ENCODE measurements around the gene EEF1AKMT3. TPM values are rescaled to one million over a fixed set of nuclear protein-coding genes. Genes with fewer than 3 reads are reported as not detected.

Gene EEF1AKMT3
- polyA plus RNA-seq, 1 donor (not counting 4 experiments of a cell fraction or from before 2014, with no cell fraction given) = 7.7 TPM

GRCh38 chr12:57760347-57760982 is 11.9 kb upstream of the EEF1AKMT3 start:
- no peaks in the 10 kb centered on the region for H3K9me1 ChIP-seq (ENCODE audit: control insufficient read depth, extremely low read depth, insufficient read depth, low read length)
- H4K20me1 ChIP-seq (ENCODE audit: control insufficient read depth, extremely low read depth, insufficient read depth, low read length) = peaks cover 7% of the 10 kb centered on the region
- peaks cover 30% of the 10 kb centered on the region for H3K4me1 ChIP-seq (ENCODE audit: control insufficient read depth, extremely low read depth, insufficient read depth, low read length)
- no peak overlapping the region for H3K4me3 ChIP-seq (ENCODE audit: control insufficient read depth in 2 of 3, extremely low read depth in 1 of 3, insufficient read depth in 2 of 3, low read depth in 1 of 3, low read length in 3 of 3)
- peaks cover 30% of the 10 kb centered on the region for H3K79me2 ChIP-seq (ENCODE audit: control insufficient read depth, insufficient read depth, low read length)
- no peaks in the 10 kb centered on the region for H3K27me3 ChIP-seq (ENCODE audit: control insufficient read depth, extremely low read depth, insufficient read depth, low read length)
- H2AFZ ChIP-seq (ENCODE audit: control insufficient read depth, low read length) = no peak overlapping the region
- TF ChIP-seq CTCF (optimal IDR thresholded peaks at IDR 0.05 in 1 of 3, IDR thresholded peaks at IDR 0.05 in 1 of 3, conservative IDR thresholded peaks at IDR 0.05 in 1 of 3; ENCODE audit: extremely low read depth in 1 of 3, insufficient read depth in 2 of 3, low read length in 3 of 3) (no peak), EZH2 (IDR thresholded peaks at IDR 0.05; ENCODE audit: low read length) (no peak)
- H3K9me3 ChIP-seq (ENCODE audit: control insufficient read depth, low read depth, low read length) = no peaks in the 10 kb centered on the region
- no peak for FAIRE-seq
- no peak overlapping the region for H3K9ac ChIP-seq (ENCODE audit: control insufficient read depth, extremely low read depth, insufficient read depth, low read length)
- no peak overlapping the region for H3K4me2 ChIP-seq (ENCODE audit: control insufficient read depth, extremely low read depth, insufficient read depth, low read depth, low read length)
- DNase-seq (ENCODE audit: low read depth, low spot score) = no peak
- dilution Hi-C loops (cut with MboI; ENCODE audit: extremely low pct_ligation_motif_present, low sequenced_read_pairs) = no loop called here
- peaks cover 35 to 55% of the 10 kb centered on the region in 2 experiments for H3K36me3 ChIP-seq (ENCODE audit: control insufficient read depth in 2 of 2, extremely low read depth in 1 of 2, insufficient read depth in 2 of 2, low read length in 2 of 2)
- no peak overlapping the region for H3K27ac ChIP-seq (ENCODE audit: control insufficient read depth, insufficient read depth, low read length)

GRCh38 chr12:57761391-57761998 is 10.9 kb upstream of the EEF1AKMT3 start:
- peaks cover 22% of the 10 kb centered on the region for H3K4me1 ChIP-seq (ENCODE audit: control insufficient read depth, extremely low read depth, insufficient read depth, low read length)
- peaks cover 40% of the 10 kb centered on the region for H3K79me2 ChIP-seq (ENCODE audit: control insufficient read depth, insufficient read depth, low read length)
- no peak overlapping the region for H3K9ac ChIP-seq (ENCODE audit: control insufficient read depth, extremely low read depth, insufficient read depth, low read length)
- FAIRE-seq = no peak
- H3K9me1 ChIP-seq (ENCODE audit: control insufficient read depth, extremely low read depth, insufficient read depth, low read length) = no peaks in the 10 kb centered on the region
- no peak overlapping the region for H3K27ac ChIP-seq (ENCODE audit: control insufficient read depth, insufficient read depth, low read length)
- no peak overlapping the region for H3K4me2 ChIP-seq (ENCODE audit: control insufficient read depth, extremely low read depth, insufficient read depth, low read depth, low read length)
- H3K9me3 ChIP-seq (ENCODE audit: control insufficient read depth, low read depth, low read length) = no peaks in the 10 kb centered on the region
- no peaks in the 10 kb centered on the region for H3K27me3 ChIP-seq (ENCODE audit: control insufficient read depth, extremely low read depth, insufficient read depth, low read length)
- TF ChIP-seq EZH2 (IDR thresholded peaks at IDR 0.05; ENCODE audit: low read length) = no peak
- TF ChIP-seq CTCF (optimal IDR thresholded peaks at IDR 0.05 in 1 of 3, IDR thresholded peaks at IDR 0.05 in 1 of 3, conservative IDR thresholded peaks at IDR 0.05 in 1 of 3; ENCODE audit: extremely low read depth in 1 of 3, insufficient read depth in 2 of 3, low read length in 3 of 3) = no peak
- H2AFZ ChIP-seq (ENCODE audit: control insufficient read depth, low read length) = no peak overlapping the region
- dilution Hi-C loops (cut with MboI; ENCODE audit: extremely low pct_ligation_motif_present, low sequenced_read_pairs) = no loop called here
- no peak overlapping the region for H3K4me3 ChIP-seq (ENCODE audit: control insufficient read depth in 2 of 3, extremely low read depth in 1 of 3, insufficient read depth in 2 of 3, low read depth in 1 of 3, low read length in 3 of 3)
- no peak for DNase-seq (ENCODE audit: low read depth, low spot score)
- H3K36me3 ChIP-seq (ENCODE audit: control insufficient read depth in 2 of 2, extremely low read depth in 1 of 2, insufficient read depth in 2 of 2, low read length in 2 of 2) = peaks cover 35 to 55% of the 10 kb centered on the region in 2 experiments
- H4K20me1 ChIP-seq (ENCODE audit: control insufficient read depth, extremely low read depth, insufficient read depth, low read length) = peaks cover 7% of the 10 kb centered on the region
